Thymus (tissue), 11 donors: ENCODE results near the gene DHRS7. TPM values are rescaled to one million over a fixed set of nuclear protein-coding genes. Genes with fewer than 3 reads are reported as not detected.
"Not testable (repeated sequence)": the region's sequence is repeated elsewhere in the genome, so short reads cannot be mapped to it uniquely, and the experiment has no call there.

Experiments
- DNase-seq, 9 donors: peaks; one replicate each; pipeline ENCODE4 v3.0.0-alpha.2; 2013; ENCODE audit warnings: low spot score in 9 of 9, low read depth in 6 of 9, missing footprints in 1 of 9
- H3K27ac ChIP-seq, 2 donors: one replicate each; pipeline ENCODE4 v1.5.1; 2013; ENCODE audit warnings: control low read depth in 1 of 2, low read depth in 1 of 2, low read length in 1 of 2, mild to moderate bottlenecking in 1 of 2, moderate library complexity in 1 of 2
- H3K27me3 ChIP-seq, 2 donors: one replicate each; pipeline ENCODE4 v1.5.1; 2013; ENCODE audit warnings: low read length in 1 of 2; ENCODE audit not compliant: control insufficient read depth in 2 of 2, insufficient read depth in 1 of 2
- H3K36me3 ChIP-seq, 2 donors: one replicate each; pipeline ENCODE4 v1.5.1; 2013; ENCODE audit warnings: low read length in 1 of 2, mild to moderate bottlenecking in 1 of 2, moderate library complexity in 1 of 2; ENCODE audit not compliant: control insufficient read depth in 2 of 2, insufficient read depth in 2 of 2
- H3K4me1 ChIP-seq, 2 donors: one replicate each; pipeline ENCODE4 v1.5.1; 2013; ENCODE audit warnings: low read length in 2 of 2; ENCODE audit not compliant: control insufficient read depth in 2 of 2, insufficient read depth in 2 of 2
- H3K4me3 ChIP-seq, 2 donors: one replicate each; pipeline ENCODE4 v1.5.1; 2013; ENCODE audit warnings: low read length in 2 of 2, control low read depth in 1 of 2, mild to moderate bottlenecking in 1 of 2
- H3K9me3 ChIP-seq, 2 donors: one replicate each; pipeline ENCODE4 v1.5.1; 2013; ENCODE audit warnings: low read length in 1 of 2, mild to moderate bottlenecking in 1 of 2; ENCODE audit not compliant: control insufficient read depth in 2 of 2, insufficient read depth in 1 of 2
- WGBS: extraction: QIAGEN DNeasy Blood & Tissue Kit; methylation state at CpG from one replicate; pipeline ENCODE4 v1.1.7; 2013; 5-methylcytosine and 5-hydroxymethylcytosine counted together
- polyA plus RNA-seq: library from polyadenylated mRNA; stranded (reverse); fragments of 200-250 nt; gene quantifications from one replicate; pipeline ENCODE4 v1.2.3, GENCODE V29; 2013
- total RNA-seq: library from RNA; stranded (reverse); fragments of 120-200 nt; gene quantifications from one replicate; pipeline ENCODE4 v1.2.4, GENCODE V29; 2013
- donor health status: healthy.

Gene DHRS7
- total and polyA plus RNA-seq, 2 donors: 40.7 to 63.7 TPM

- H3K4me3 ChIP-seq: no peak overlapping the region
- whole genome bisulfite sequencing: 48% methylated on average over 1 of the region's 1 CpG
- H3K27me3 ChIP-seq: no peaks in the 10 kb centered on the region
- no peaks in the 10 kb centered on the region for H3K9me3 ChIP-seq
- no peak for DNase-seq
- no peak overlapping the region for H3K27ac ChIP-seq
- H3K36me3 ChIP-seq: peaks cover 3 to 30% of the 10 kb centered on the region in 2 donors
- peaks cover 1 to 4% of the 10 kb centered on the region in 2 donors for H3K4me1 ChIP-seq
Measured at GRCh38 chr14:60114881-60115280, 50.3 kb downstream of the DHRS7 start.

GRCh38 chr14:60111732-60112131 lies 53.5 kb downstream of the DHRS7 start:
- Histone ChIP-seq H3K4me1 (peaks cover 3 to 11% of the 10 kb centered on the region in 2 donors), H3K27ac (no peak overlapping the region), H3K27me3 (no peaks in the 10 kb centered on the region), H3K4me3 (no peak overlapping the region), H3K9me3 (no peaks in the 10 kb centered on the region), H3K36me3 (peaks cover 9 to 28% of the 10 kb centered on the region in 2 donors)
- no peak for DNase-seq
- 96% methylated on average over 2 of the region's 2 CpGs for WGBS

- no peaks in the 10 kb centered on the region for H3K9me3 ChIP-seq
- no peaks in the 10 kb centered on the region for H3K27me3 ChIP-seq
- no peak for DNase-seq
- peaks cover 9 to 14% of the 10 kb centered on the region in 2 donors for H3K36me3 ChIP-seq
- H3K4me1 ChIP-seq: peaks cover 3 to 11% of the 10 kb centered on the region in 2 donors
- no peak overlapping the region for H3K27ac ChIP-seq
- no peak overlapping the region for H3K4me3 ChIP-seq
- 93% methylated on average over 4 of the region's 4 CpGs for WGBS
Measured at GRCh38 chr14:60107477-60107876, 57.7 kb downstream of the DHRS7 start.

- no peak overlapping the region for H3K27ac ChIP-seq
- H3K36me3 ChIP-seq: peaks cover 9 to 14% of the 10 kb centered on the region in 2 donors
- H3K27me3 ChIP-seq: no peaks in the 10 kb centered on the region
- WGBS: 61% methylated on average over 2 of the region's 2 CpGs
- no peak overlapping the region for H3K4me3 ChIP-seq
- DNase-seq: no peak
- no peaks in the 10 kb centered on the region for H3K9me3 ChIP-seq
- H3K4me1 ChIP-seq: peaks cover 3 to 11% of the 10 kb centered on the region in 2 donors
Measured at GRCh38 chr14:60106339-60106738, 58.9 kb downstream of the DHRS7 start.

- Histone ChIP-seq H3K27me3 (no peaks in the 10 kb centered on the region), H3K9me3 (no peaks in the 10 kb centered on the region), H3K4me3 (no peak overlapping the region), H3K27ac (no peak overlapping the region), H3K36me3 (peaks cover 0 to 3% of the 10 kb centered on the region in 2 donors), H3K4me1 (peaks cover 4 to 13% of the 10 kb centered on the region in 2 donors)
- WGBS: 89% methylated on average over 2 of the region's 2 CpGs
- no peak for DNase-seq
Measured at GRCh38 chr14:60102389-60102788, 62.8 kb downstream of the DHRS7 start.

GRCh38 chr14:60101786-60102185 lies 63.4 kb downstream of the DHRS7 start:
- 98% methylated on average over 1 of the region's 1 CpG for WGBS
- H3K4me3 ChIP-seq: no peak overlapping the region

GRCh38 chr14:60099855-60100254 lies 65.3 kb downstream of the DHRS7 start:
- H3K9me3 ChIP-seq, H3K27me3 ChIP-seq, H3K36me3 ChIP-seq, DNase-seq, H3K4me3 ChIP-seq, H3K27ac ChIP-seq: not testable (repeated sequence)
- H3K4me1 ChIP-seq: peaks cover 11 to 13% of the 10 kb centered on the region in 2 donors
- 91% methylated on average over 7 of the region's 7 CpGs for WGBS

More at GRCh38 chr14:60101786-60102185, 63.4 kb downstream of the DHRS7 start:
- Histone ChIP-seq H3K36me3 (peaks cover 0 to 3% of the 10 kb centered on the region in 2 donors), H3K27me3 (no peaks in the 10 kb centered on the region), H3K27ac (no peak overlapping the region), H3K9me3 (no peaks in the 10 kb centered on the region), H3K4me1 (peaks cover 4 to 13% of the 10 kb centered on the region in 2 donors)
- no peak for DNase-seq

GRCh38 chr14:60097974-60098373 lies 67.2 kb downstream of the DHRS7 start:
- peaks cover 0 to 3% of the 10 kb centered on the region in 2 donors for H3K36me3 ChIP-seq
- H3K4me1 ChIP-seq: peaks cover 20% of the 10 kb centered on the region in 2 donors
- no peak overlapping the region for H3K4me3 ChIP-seq
- H3K27me3 ChIP-seq: no peaks in the 10 kb centered on the region
- DNase-seq: no peak
- no peaks in the 10 kb centered on the region for H3K9me3 ChIP-seq
- over 99% methylated on average over 6 of the region's 6 CpGs for WGBS
- no peak overlapping the region for H3K27ac ChIP-seq

- Histone ChIP-seq H3K9me3 (no peaks in the 10 kb centered on the region), H3K27ac (no peak overlapping the region), H3K27me3 (no peaks in the 10 kb centered on the region), H3K36me3 (peaks cover 0 to 3% of the 10 kb centered on the region in 2 donors), H3K4me1 (peaks cover 16 to 19% of the 10 kb centered on the region in 2 donors), H3K4me3 (no peak overlapping the region)
- 77% methylated on average over 3 of the region's 3 CpGs for WGBS
- DNase-seq: no peak
Measured at GRCh38 chr14:60095781-60096450, 69.3 kb downstream of the DHRS7 start.
